ENCODE results near the gene GFY.

Gene GFY

DNA sequence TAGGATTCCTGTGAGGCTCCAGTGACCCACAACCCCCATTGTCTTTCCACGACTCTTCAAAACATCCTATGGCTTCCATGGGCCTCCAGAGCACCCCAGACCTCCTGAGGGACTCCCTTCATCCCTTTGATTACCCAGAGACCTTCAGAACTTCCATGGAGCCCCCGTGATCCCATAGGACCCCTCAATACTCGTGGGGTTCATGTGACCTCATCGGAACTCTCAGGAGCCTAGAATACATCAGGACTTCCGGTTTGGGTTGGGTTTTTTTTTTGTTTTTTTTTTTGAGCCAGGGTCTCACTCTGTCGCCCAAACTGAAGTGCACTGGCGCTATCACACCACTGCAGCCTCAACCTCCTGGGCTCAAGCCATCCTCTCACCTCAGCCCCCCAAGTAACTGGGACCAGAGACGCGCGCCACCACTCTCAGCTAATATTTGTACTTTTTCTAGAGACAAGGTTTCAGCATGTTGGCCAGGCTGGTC, 28.6 kb downstream of the GFY start (continued):
- no peak for TF ChIP-seq ZNF140 (tag by site-specific recombination; IDR thresholded peaks at IDR 0.05)

DNA sequence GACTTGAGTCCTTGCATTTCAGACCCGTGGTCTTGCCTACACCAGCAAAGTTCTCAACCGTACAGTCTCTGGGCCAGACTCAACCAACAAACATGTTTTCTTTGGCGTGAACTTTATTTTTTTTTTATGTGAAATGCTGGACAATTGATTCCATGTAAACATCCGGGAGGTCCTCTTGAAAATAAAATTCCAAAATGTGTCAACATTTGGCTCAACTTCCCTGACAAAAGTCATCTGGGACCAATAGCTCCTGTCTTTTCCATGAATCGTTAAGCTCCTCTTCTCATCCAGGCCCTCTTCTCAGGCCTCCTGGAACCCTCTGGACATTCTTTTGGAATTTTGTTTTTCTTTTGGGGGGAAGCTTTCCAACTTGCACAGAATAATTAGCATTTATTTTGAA, 30.6 kb downstream of the GFY start:
- Histone ChIP-seq H3K4me3 (ENCODE audit: low read depth, low read length) (no peak overlapping the region), H3K27ac (ENCODE audit: extremely low read depth, low read depth, low read length) (no peak overlapping the region), H3K4me1 (ENCODE audit: control insufficient read depth, insufficient read depth, low read length) (0 out of 2 replicates have a peak, but pooled peaks cover 6% of the 10 kb centered on the region), H3K36me3 (ENCODE audit: control insufficient read depth in 2 of 2, insufficient read depth in 1 of 2, low read length in 2 of 2) (peaks cover 12 to 19% of the 10 kb centered on the region in 2 experiments), H3K9me3 (ENCODE audit: control insufficient read depth, insufficient read depth, low read depth, low read length) (no peaks in the 10 kb centered on the region)
- ChIA-PET CTCF (interaction anchor here (0.6 to 4.3 kb wide), 6 partner anchors 10 to 74 kb away, joined by 3 to 24 read pairs (median 4); partner anchors contain the start of gene FLT3LG), POLR2A (interaction anchor here (1.3 kb wide), 1 partner anchor 40 kb away, joined by 4 read pairs; no protein-coding TSS in a partner anchor)
- TF ChIP-seq, protein P1, sequence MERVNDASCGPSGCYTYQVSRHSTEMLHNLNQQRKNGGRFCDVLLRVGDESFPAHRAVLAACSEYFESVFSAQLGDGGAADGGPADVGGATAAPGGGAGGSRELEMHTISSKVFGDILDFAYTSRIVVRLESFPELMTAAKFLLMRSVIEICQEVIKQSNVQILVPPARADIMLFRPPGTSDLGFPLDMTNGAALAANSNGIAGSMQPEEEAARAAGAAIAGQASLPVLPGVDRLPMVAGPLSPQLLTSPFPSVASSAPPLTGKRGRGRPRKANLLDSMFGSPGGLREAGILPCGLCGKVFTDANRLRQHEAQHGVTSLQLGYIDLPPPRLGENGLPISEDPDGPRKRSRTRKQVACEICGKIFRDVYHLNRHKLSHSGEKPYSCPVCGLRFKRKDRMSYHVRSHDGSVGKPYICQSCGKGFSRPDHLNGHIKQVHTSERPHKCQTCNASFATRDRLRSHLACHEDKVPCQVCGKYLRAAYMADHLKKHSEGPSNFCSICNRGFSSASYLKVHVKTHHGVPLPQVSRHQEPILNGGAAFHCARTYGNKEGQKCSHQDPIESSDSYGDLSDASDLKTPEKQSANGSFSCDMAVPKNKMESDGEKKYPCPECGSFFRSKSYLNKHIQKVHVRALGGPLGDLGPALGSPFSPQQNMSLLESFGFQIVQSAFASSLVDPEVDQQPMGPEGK (tag by site-specific recombination; IDR thresholded peaks at IDR 0.05), result no peak
- no peak for TF ChIP-seq BCL11A (tag by site-specific recombination; IDR thresholded peaks at IDR 0.05; ENCODE audit: low read depth)
- no peak for TF ChIP-seq ZNF433 (tag by site-specific recombination; IDR thresholded peaks at IDR 0.05; ENCODE audit: low read depth)
- no peak for TF ChIP-seq ZNF791 (tag by site-specific recombination; IDR thresholded peaks at IDR 0.05)
- no peak for TF ChIP-seq ZNF174 (tag by site-specific recombination; IDR thresholded peaks at IDR 0.05)
- TF ChIP-seq ZNF785 (tag by site-specific recombination; IDR thresholded peaks at IDR 0.05), result no peak
- TF ChIP-seq ZFP69B (tag by site-specific recombination; IDR thresholded peaks at IDR 0.05), result no peak

DNA sequence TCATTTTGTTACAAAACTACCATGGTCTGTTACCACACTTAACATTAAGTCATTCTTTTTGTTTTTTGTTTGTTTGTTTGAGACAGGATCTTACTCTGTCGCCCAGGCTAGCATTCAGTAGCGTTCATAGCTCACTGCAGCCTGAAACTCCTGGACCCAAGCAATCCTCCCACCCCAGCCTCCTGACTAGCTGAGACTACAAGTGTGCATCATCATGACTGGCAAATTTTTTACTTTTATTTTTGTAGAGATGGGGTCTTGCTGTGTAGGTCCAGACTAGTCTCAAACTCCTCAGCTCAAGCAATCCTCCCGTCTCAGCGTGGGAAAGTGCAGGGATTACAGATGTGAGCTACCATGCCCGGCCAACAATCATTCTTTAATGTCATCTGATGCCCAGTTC, 31.1 kb downstream of the GFY start:
- ChIA-PET CTCF (interaction anchor here (0.6 to 4.3 kb wide), 4 partner anchors 14 to 74 kb away, joined by 3 to 24 read pairs (median 10); partner anchors contain the start of gene FLT3LG), POLR2A (interaction anchor here (0.6 to 1.3 kb wide), 2 partner anchors 39 to 103 kb away, joined by 4 read pairs; no protein-coding TSS in a partner anchor)
- H3K9me3 ChIP-seq (ENCODE audit: control insufficient read depth, insufficient read depth, low read depth, low read length), result no peaks in the 10 kb centered on the region
- H3K4me3 ChIP-seq (ENCODE audit: low read depth, low read length), result no peak overlapping the region
- H3K36me3 ChIP-seq (ENCODE audit: control insufficient read depth in 2 of 2, insufficient read depth in 1 of 2, low read length in 2 of 2), result peaks cover 12 to 19% of the 10 kb centered on the region in 2 experiments
- H3K4me1 ChIP-seq (ENCODE audit: control insufficient read depth, insufficient read depth, low read length), result 0 out of 2 replicates have a peak, but pooled peaks cover 6% of the 10 kb centered on the region
- no peak overlapping the region for H3K27ac ChIP-seq (ENCODE audit: extremely low read depth, low read depth, low read length)
- TF ChIP-seq, protein P2, sequence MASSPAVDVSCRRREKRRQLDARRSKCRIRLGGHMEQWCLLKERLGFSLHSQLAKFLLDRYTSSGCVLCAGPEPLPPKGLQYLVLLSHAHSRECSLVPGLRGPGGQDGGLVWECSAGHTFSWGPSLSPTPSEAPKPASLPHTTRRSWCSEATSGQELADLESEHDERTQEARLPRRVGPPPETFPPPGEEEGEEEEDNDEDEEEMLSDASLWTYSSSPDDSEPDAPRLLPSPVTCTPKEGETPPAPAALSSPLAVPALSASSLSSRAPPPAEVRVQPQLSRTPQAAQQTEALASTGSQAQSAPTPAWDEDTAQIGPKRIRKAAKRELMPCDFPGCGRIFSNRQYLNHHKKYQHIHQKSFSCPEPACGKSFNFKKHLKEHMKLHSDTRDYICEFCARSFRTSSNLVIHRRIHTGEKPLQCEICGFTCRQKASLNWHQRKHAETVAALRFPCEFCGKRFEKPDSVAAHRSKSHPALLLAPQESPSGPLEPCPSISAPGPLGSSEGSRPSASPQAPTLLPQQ (tag by site-specific recombination; IDR thresholded peaks at IDR 0.05), result no peak
- peak; percentile 62; the same call in 1 of the 2 replicates for TF ChIP-seq ZNF121 (tag by site-specific recombination; IDR thresholded peaks at IDR 0.05)

DNA sequence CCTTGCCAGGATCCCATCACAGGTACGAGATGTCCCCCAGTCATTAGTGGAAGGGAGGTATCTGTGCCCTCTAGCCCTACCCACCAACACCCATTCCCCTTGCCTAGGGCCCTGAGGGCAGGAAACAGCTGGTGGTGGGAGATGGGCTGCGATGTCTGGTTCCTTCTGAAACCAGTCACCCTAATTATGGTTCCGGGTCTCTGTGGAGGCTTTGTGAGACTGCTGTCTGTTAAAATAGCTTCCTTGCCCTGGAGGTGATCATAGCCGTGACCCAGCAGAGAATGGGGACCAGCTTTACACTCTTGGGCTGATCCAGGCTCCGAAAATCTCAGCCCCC, 33.3 kb downstream of the GFY start:
- ChIA-PET POLR2A (interaction anchor here (1.0 kb wide), 1 partner anchor 15 kb away, joined by 3 read pairs; the partner anchor contains the start of gene FLT3LG), CTCF (interaction anchor here (0.6 to 4.3 kb wide), 7 partner anchors 15 to 260 kb away, joined by 3 to 24 read pairs (median 4); partner anchors contain the start of gene FLT3LG)
- Histone ChIP-seq H3K36me3 (ENCODE audit: control insufficient read depth in 2 of 2, insufficient read depth in 1 of 2, low read length in 2 of 2) (peaks cover 12 to 19% of the 10 kb centered on the region in 2 experiments), H3K4me3 (ENCODE audit: low read depth, low read length) (no peak overlapping the region), H3K4me1 (ENCODE audit: control insufficient read depth, insufficient read depth, low read length) (0 out of 2 replicates have a peak, but pooled peaks cover 6% of the 10 kb centered on the region), H3K9me3 (ENCODE audit: control insufficient read depth, insufficient read depth, low read depth, low read length) (no peaks in the 10 kb centered on the region), H3K27ac (ENCODE audit: extremely low read depth, low read depth, low read length) (no peak overlapping the region)
- TF ChIP-seq, protein P3, sequence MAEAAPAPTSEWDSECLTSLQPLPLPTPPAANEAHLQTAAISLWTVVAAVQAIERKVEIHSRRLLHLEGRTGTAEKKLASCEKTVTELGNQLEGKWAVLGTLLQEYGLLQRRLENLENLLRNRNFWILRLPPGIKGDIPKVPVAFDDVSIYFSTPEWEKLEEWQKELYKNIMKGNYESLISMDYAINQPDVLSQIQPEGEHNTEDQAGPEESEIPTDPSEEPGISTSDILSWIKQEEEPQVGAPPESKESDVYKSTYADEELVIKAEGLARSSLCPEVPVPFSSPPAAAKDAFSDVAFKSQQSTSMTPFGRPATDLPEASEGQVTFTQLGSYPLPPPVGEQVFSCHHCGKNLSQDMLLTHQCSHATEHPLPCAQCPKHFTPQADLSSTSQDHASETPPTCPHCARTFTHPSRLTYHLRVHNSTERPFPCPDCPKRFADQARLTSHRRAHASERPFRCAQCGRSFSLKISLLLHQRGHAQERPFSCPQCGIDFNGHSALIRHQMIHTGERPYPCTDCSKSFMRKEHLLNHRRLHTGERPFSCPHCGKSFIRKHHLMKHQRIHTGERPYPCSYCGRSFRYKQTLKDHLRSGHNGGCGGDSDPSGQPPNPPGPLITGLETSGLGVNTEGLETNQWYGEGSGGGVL (tag by site-specific recombination; IDR thresholded peaks at IDR 0.05), result 0 out of 2 replicates have a peak, but pooled peaks have one; percentile 7
- TF ChIP-seq ZNF561 (tag by site-specific recombination; IDR thresholded peaks at IDR 0.05; ENCODE audit: borderline replicate concordance), result no peak
- TF ChIP-seq ZBTB48 (tag by site-specific recombination; IDR thresholded peaks at IDR 0.05), result no peak
- no peak for TF ChIP-seq MEIS1 (CRISPR knock-in tag; IDR thresholded peaks at IDR 0.05; ENCODE audit: borderline replicate concordance)
- TF ChIP-seq, protein P4, sequence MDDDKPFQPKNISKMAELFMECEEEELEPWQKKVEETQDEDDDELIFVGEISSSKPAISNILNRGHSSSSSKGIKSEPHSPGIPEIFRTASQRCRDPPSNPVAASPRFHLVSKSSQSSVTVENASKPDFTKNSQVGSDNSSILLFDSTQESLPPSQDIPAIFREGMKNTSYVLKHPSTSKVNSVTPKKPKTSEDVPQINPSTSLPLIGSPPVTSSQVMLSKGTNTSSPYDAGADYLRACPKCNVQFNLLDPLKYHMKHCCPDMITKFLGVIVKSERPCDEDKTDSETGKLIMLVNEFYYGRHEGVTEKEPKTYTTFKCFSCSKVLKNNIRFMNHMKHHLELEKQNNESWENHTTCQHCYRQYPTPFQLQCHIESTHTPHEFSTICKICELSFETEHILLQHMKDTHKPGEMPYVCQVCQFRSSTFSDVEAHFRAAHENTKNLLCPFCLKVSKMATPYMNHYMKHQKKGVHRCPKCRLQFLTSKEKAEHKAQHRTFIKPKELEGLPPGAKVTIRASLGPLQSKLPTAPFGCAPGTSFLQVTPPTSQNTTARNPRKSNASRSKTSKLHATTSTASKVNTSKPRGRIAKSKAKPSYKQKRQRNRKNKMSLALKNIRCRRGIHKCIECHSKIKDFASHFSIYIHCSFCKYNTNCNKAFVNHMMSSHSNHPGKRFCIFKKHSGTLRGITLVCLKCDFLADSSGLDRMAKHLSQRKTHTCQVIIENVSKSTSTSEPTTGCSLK (tag by site-specific recombination; IDR thresholded peaks at IDR 0.05), result no peak
